Renal cortical epithelial cell (primary cell): ENCODE results near the gene ZDHHC7. TPM values are rescaled to one million over a fixed set of nuclear protein-coding genes. Genes with fewer than 3 reads are reported as not detected.
"Not testable (repeated sequence)": the region's sequence is repeated elsewhere in the genome, so short reads cannot be mapped to it uniquely, and the experiment has no call there.

Source experiments
- DNase-seq: peaks from one replicate; pipeline ENCODE4 v3.0.0-alpha.2; 2011; ENCODE audit warnings: low read depth
- total RNA-seq: library from RNA; depleted of rRNA; stranded (reverse); fragments of >200 nt; gene quantifications from 2 replicates; pipeline ENCODE4 v1.2.3, GENCODE V29; 2014

The ZDHHC7 gene
- total RNA-seq = 133 and 137 TPM in 2 replicates

GRCh38 chr16:85010931-85011845, at the start of gene ZDHHC7:
ZDHHC7 (minus strand) TSS chr16:85011535; CDS start chr16:84990618, 20,917 bp downstream.
- DNase-seq = peak; percentile 50

GRCh38 chr16:85058909-85059308, 47.6 kb upstream of the ZDHHC7 start:
- no peak for DNase-seq

- no peak for DNase-seq
These were observed 46.6 kb upstream of the ZDHHC7 start for GRCh38 chr16:85057948-85058347.

- DNase-seq = no peak
These were observed 46.0 kb upstream of the ZDHHC7 start for GRCh38 chr16:85057212-85057889.

GRCh38 chr16:85056211-85056748, 44.9 kb upstream of the ZDHHC7 start:
- no peak for DNase-seq

GRCh38 chr16:85055493-85056210, 44.3 kb upstream of the ZDHHC7 start:
- peak; percentile 37 for DNase-seq

- no peak for DNase-seq
These were observed 43.7 kb upstream of the ZDHHC7 start for GRCh38 chr16:85054948-85055492.

GRCh38 chr16:85054321-85054720, 43.0 kb upstream of the ZDHHC7 start:
- not testable (repeated sequence) for DNase-seq

- DNase-seq = peak; percentile 43
These were observed 41.2 kb upstream of the ZDHHC7 start for GRCh38 chr16:85052536-85052935.

GRCh38 chr16:85051683-85052082, 40.3 kb upstream of the ZDHHC7 start:
- DNase-seq = no peak

GRCh38 chr16:85051067-85051581, 39.8 kb upstream of the ZDHHC7 start:
- no peak for DNase-seq

GRCh38 chr16:85049706-85050305, 38.5 kb upstream of the ZDHHC7 start:
- no peak for DNase-seq

GRCh38 chr16:85048921-85049562, 37.7 kb upstream of the ZDHHC7 start:
- no peak for DNase-seq

- DNase-seq = no peak
These were observed 36.6 kb upstream of the ZDHHC7 start for GRCh38 chr16:85047867-85048455.

- DNase-seq = no peak
These were observed 35.9 kb upstream of the ZDHHC7 start for GRCh38 chr16:85046931-85047866.

GRCh38 chr16:85046472-85046916, 35.2 kb upstream of the ZDHHC7 start:
- no peak for DNase-seq

GRCh38 chr16:85045641-85046471, 34.5 kb upstream of the ZDHHC7 start:
- DNase-seq = no peak

GRCh38 chr16:85045077-85045476, 33.7 kb upstream of the ZDHHC7 start:
- no peak for DNase-seq
